WTC11 (cell line): Measurements from ENCODE around the gene AMPD3.

Experiments
- AR ChIP-seq: fragments of 250-450 bp; sonication (Bioruptor Pico); IDR thresholded peaks from 2 replicates; pipeline ENCODE4 v1.9.0; 2021; ENCODE audit warnings: mild to moderate bottlenecking
- CBFB ChIP-seq: sonication (generic); formaldehyde crosslinking; IDR thresholded peaks from 2 replicates; pipeline ENCODE4 v1.8.1; 2022; ENCODE audit warnings: mild to moderate bottlenecking, low read depth, missing genetic modification reagents
- CTCF ChIP-seq: fragments of 200-600 bp; IDR thresholded peaks from 2 replicates; pipeline ENCODE4 v1.8.0; 2022; ENCODE audit warnings: antibody characterized with exemption
- FOXP4 ChIP-seq: sonication (generic); formaldehyde crosslinking; IDR thresholded peaks from 2 replicates; pipeline ENCODE4 v1.8.0; 2022; ENCODE audit warnings: mild to moderate bottlenecking, missing genetic modification reagents
- JUN ChIP-seq: sonication (generic); formaldehyde crosslinking; IDR thresholded peaks from 2 replicates; pipeline ENCODE4 v1.8.0; 2023; ENCODE audit warnings: mild to moderate bottlenecking, missing genetic modification reagents
- MAX ChIP-seq: sonication (generic); formaldehyde crosslinking; IDR thresholded peaks from 2 replicates; pipeline ENCODE4 v1.8.0; 2022; ENCODE audit warnings: mild to moderate bottlenecking, missing genetic modification reagents
- NR2C2 ChIP-seq: sonication (generic); formaldehyde crosslinking; IDR thresholded peaks from 2 replicates; pipeline ENCODE4 v1.8.0; 2022; ENCODE audit warnings: mild to moderate bottlenecking, missing genetic modification reagents
- OVOL2 ChIP-seq: fragments of 250-450 bp; sonication (Bioruptor Pico); IDR thresholded peaks from 2 replicates; pipeline ENCODE4 v1.9.0; 2021; ENCODE audit warnings: mild to moderate bottlenecking, borderline replicate concordance
- ZNF232 ChIP-seq: sonication (generic); formaldehyde crosslinking; IDR thresholded peaks from 2 replicates; pipeline ENCODE4 v1.8.0; 2022; ENCODE audit warnings: mild to moderate bottlenecking, missing genetic modification reagents

GRCh38 chr11:10488121-10488933, 33.3 kb downstream of the AMPD3 start:
- TF ChIP-seq ZNF232 (CRISPR knock-in tag) (no peak), OVOL2 (CRISPR knock-in tag) (no peak), MAX (CRISPR knock-in tag) (no peak), NR2C2 (CRISPR knock-in tag) (no peak), CTCF (no peak), FOXP4 (CRISPR knock-in tag) (no peak), JUN (CRISPR knock-in tag) (no peak), AR (CRISPR knock-in tag) (no peak), CBFB (no peak)
